Neural cell (in vitro differentiated cells): ENCODE results near the gene ENO3.

Experiments
- EP300 ChIP-seq: fragments of 450-650 bp; conservative IDR thresholded peaks from 2 replicates; pipeline ENCODE4 v1.6.1; 2014; ENCODE audit warnings: antibody characterized with exemption, mild to moderate bottlenecking, moderate library complexity; ENCODE audit not compliant: poor library complexity, severe bottlenecking
- EZH2 ChIP-seq: fragments of 200-600, 300-800 bp; shearing (Covaris generic), sonication (generic); IDR thresholded peaks from 2 replicates; pipeline ENCODE4 v1.6.1; 2014; ENCODE audit warnings: antibody characterized with exemption, low read length, borderline replicate concordance, mild to moderate bottlenecking; ENCODE audit not compliant: insufficient read depth, poor library complexity, severe bottlenecking
- RAD21 ChIP-seq: fragments of 450-650 bp; conservative IDR thresholded peaks from 2 replicates; pipeline ENCODE4 v1.6.1; 2014; ENCODE audit warnings: antibody characterized with exemption, mild to moderate bottlenecking, moderate library complexity
- TAF1 ChIP-seq: IDR thresholded peaks from 2 replicates; pipeline ENCODE4 v1.6.1; 2012; ENCODE audit warnings: low read depth
- TF ChIP-seq, protein P1 (sequence below): fragments of 450-650 bp; IDR thresholded peaks from 2 replicates; pipeline ENCODE4 v1.5.1; 2014; ENCODE audit warnings: antibody characterized with exemption, mild to moderate bottlenecking, moderate library complexity; ENCODE audit not compliant: poor library complexity, severe bottlenecking

DNA sequence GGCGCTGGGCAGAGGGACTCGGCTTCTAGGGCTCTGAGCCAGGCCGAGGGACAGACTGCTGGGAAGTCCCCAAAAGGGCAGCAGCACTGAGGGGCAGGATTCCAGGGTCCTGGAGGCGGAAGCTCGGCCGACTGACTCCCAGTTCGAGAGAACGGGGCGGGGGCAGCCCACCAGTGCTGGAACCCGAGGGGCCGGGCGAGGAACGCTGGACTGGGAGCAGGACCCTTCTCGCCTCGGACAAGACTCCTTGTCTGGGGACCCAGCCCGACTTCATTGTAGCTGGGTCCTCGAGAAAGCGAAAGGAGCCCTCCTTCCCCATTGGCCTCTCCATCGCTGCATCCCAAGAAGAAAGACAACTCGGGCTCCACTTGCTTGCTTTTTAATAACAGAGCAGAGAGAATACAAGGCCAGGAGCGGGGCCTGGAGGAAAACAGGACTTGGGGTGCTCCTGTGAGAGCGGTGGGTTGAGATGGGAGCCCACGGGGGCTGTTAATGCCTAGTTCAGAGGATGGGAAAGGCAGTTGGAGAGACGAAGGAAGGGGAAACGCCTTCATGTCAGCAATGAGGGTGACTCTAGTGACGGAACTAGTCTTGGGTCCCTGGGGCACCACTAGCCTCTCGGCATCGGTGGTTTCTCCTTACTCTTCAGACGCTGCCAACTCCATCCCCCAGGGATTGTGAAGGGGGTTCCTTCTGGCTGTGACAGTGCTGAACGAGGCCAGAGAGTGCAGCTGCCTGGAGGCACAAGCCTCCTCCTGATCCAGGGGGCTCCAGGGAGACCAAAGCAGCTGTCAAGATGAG lies 37.0 kb downstream of the ENO3 start:
- TF ChIP-seq, protein P1, sequence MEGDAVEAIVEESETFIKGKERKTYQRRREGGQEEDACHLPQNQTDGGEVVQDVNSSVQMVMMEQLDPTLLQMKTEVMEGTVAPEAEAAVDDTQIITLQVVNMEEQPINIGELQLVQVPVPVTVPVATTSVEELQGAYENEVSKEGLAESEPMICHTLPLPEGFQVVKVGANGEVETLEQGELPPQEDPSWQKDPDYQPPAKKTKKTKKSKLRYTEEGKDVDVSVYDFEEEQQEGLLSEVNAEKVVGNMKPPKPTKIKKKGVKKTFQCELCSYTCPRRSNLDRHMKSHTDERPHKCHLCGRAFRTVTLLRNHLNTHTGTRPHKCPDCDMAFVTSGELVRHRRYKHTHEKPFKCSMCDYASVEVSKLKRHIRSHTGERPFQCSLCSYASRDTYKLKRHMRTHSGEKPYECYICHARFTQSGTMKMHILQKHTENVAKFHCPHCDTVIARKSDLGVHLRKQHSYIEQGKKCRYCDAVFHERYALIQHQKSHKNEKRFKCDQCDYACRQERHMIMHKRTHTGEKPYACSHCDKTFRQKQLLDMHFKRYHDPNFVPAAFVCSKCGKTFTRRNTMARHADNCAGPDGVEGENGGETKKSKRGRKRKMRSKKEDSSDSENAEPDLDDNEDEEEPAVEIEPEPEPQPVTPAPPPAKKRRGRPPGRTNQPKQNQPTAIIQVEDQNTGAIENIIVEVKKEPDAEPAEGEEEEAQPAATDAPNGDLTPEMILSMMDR: no peak
- TF ChIP-seq TAF1: no peak
- no peak for TF ChIP-seq EP300
- TF ChIP-seq RAD21: no peak
- TF ChIP-seq EZH2: no peak
